CD4-positive, alpha-beta T cell treated with Interleukin-2 at 100 ng/mL for 4 hours (primary cell): ENCODE measurements around the gene HPN.
"Not testable (repeated sequence)": the region's sequence is repeated elsewhere in the genome, so short reads cannot be mapped to it uniquely, and the experiment has no call there.

Experiments used
- DNase-seq: peaks from one replicate; pipeline ENCODE4 v3.0.0-alpha.2; 2020; ENCODE audit warnings: low spot score

HPN gene

DNA sequence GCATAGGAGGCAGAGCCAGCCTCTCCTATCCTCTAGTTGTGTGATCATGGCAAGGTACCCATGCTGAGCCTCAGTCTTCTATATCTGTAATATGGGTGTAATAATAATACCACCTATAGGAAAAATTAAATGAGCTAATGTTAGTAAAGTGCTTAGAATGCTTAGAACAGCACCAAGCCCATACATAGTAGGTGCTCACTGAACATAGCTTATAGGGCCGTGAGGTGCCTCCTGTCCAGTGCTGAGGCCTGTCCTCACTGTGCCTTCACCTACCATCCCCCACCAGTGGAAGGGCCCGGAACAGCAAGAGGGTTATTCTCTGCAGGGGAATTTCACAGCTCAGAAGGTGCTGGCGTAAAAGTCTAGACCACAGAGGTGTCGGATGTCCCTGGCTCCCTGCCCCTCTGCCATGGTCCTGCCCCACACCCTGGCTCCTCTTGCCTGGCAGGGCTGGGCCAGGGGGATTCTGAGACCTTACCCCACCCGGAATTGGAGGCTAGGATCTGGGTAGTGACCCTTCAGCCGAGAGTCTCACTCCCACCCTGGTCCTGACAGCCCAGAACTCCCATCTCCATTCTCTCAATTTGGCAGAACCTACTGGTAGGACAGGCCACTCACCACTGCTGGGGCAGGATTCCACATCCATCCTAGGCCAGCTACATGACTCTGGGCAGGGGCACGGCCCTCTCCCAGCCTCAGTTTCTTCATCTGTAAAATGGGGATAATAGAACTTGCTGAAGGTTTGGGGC, 13.5 kb upstream of the HPN start:
- DNase-seq: no peak

DNA sequence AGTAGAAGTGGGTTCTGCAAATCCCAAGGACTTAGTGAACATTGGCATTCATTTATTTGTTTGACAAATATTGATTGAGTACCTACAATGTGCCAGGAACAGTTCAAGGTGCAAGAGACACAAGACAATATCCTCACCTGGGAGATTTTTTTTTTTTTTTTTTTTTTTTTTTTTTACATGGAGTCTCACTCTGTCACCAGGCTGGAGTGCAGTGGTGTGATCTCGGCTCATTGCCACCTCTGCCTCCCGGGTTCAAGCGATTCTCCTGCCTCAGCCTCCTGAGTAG, 13.0 kb upstream of the HPN start:
- DNase-seq: not testable (repeated sequence)

DNA sequence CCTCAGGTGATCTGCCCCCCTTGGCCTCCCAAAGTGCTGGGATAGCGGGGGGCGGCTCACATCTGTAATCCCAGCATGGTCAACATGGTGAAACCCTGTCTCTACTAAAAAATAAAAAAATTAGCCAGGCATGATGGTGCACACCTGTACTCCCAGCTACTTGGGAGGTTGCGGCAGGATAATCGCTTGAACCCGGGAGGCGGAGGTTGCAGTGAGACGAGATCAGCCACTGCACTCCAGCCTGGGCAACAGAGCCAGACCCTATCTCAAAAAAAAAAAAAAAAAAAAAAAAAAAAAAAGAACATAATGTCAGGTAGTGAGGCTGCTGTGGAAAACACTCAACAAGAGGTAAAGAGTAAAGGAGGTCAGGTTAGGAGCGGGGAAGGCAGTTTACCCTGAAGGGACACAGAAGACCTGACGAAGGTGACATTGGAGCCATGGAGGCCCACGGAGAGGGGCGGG, 12.2 kb upstream of the HPN start:
- DNase-seq: not testable (repeated sequence)

DNA sequence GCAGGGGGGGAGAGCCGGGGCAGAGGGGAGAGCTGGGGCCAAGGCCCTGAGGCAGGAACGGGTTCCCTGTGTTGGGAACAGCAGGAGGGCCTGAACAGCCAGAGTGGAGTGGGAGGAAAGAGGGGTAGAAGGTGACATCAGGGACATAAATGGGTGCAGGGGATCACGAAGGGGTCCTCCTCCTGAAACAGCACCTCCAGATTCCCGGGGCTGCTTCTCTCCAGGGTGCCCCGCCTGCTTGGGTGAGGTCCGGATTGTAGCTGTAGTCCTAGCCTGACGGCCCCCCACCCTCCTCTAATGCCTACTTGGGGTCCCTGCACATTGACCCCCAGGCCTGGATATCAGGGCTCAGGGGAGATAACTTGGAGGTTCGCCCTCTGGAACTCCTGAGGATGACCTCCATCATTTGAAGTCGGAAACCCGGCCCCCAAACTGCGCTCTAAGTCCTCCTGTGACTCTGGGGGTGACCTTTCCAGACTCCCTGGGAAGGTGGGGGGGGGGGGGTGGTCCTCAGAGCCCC, 11.7 kb upstream of the HPN start:
- no peak for DNase-seq

DNA sequence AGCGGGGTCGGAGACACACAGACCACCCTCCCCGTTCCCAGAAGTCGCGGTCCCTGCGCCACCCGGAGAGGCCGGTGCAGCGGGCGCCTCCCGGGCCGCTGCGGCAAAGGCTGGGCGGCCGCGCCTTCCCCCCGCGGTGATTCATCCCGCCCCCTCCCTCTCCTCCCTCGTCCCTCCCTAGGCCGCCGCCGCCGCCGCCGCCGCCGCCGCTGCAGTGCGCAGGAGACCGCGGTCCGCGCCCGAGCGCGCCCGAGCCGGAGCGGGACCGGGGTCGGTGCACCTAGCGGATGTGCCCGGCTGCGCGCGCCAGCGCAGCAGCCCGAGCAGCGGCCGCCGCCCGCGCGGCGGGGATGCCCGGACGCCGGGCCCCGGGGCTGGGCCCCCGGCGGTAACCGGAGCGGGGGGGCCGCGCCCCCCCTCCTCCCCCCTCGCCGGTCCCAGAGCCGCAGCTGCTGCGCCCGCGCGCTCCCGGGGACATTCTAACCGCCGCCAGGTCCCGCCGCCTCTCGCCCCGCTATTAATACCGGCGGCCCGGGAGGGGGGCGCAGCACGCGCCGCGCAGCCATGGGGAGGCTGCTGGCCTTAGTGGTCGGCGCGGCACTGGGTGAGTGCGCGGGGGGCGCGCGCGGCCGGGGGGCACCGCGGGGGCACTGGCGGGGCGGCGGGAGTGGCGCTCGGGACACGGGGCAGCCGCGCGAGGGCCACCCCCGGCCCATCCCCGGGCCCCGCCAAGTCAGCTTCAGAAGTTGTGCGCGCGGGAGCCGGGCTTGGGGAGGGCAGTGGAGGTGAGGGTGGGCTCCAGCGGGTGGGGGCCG, 11.1 kb upstream of the HPN start, which contains the start of gene SCN1B:
SCN1B (plus strand) TSS at position 214 of the 815 bp plus-strand sequence; CDS start at position 565, 351 bp downstream.
- DNase-seq: peak; percentile 67

DNA sequence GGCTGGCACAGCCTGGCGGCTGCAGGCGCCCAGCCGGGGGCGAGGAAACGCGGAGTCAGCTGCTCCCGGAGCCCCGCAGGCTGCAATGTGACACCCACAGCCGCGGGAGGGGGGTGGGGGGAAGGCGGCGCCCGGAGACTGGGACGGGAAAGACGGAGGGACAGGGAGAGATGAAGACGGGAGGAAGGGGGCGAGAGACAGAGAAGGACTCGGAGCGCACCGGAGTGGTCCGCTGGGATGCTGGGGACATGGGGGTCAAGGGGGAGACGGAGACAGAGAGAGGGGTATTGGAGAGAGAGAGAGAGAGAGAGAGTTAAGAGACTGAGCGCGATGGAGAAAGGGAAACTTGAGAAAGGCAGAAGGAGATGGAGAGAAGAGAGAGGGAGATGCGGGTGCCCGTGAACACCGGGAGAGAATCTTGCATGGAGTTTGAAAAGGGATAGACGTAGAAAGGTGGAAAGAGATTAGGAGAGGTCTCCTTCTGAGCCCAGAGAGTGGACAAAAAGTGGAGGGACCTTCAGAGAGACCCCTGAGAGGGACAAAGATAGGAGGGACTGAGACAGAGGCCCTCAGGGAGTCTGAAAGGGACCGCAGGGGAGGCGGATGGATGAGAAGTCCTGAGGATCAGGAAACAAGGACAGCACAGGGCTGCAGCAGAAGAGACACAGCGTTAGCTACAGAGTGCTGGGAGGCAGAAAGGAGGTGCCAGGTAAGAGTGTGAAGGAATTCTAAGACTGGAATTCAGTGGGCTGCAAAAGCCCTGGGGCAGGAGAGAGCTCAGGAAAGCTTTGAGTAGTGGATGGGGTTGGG, 10.2 kb upstream of the HPN start:
- DNase-seq: no peak

DNA sequence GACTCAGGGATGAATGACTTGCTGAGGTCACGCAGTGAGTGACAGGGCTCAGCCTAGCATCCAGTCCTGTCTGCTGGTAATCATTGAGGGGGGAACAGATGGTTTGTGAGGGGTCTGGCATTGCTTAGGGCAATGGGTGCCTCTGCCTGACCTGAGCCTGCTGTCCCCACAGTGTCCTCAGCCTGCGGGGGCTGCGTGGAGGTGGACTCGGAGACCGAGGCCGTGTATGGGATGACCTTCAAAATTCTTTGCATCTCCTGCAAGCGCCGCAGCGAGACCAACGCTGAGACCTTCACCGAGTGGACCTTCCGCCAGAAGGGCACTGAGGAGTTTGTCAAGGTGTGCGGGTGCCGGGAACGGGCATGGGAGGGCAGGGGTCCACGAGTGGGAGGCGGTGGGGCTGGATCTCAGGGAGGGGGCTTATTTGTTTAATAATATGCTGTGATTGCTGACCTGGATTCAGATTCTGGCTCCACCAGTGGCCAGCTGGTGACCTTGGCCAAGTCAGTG, 9.1 kb upstream of the HPN start:
- no peak for DNase-seq

DNA sequence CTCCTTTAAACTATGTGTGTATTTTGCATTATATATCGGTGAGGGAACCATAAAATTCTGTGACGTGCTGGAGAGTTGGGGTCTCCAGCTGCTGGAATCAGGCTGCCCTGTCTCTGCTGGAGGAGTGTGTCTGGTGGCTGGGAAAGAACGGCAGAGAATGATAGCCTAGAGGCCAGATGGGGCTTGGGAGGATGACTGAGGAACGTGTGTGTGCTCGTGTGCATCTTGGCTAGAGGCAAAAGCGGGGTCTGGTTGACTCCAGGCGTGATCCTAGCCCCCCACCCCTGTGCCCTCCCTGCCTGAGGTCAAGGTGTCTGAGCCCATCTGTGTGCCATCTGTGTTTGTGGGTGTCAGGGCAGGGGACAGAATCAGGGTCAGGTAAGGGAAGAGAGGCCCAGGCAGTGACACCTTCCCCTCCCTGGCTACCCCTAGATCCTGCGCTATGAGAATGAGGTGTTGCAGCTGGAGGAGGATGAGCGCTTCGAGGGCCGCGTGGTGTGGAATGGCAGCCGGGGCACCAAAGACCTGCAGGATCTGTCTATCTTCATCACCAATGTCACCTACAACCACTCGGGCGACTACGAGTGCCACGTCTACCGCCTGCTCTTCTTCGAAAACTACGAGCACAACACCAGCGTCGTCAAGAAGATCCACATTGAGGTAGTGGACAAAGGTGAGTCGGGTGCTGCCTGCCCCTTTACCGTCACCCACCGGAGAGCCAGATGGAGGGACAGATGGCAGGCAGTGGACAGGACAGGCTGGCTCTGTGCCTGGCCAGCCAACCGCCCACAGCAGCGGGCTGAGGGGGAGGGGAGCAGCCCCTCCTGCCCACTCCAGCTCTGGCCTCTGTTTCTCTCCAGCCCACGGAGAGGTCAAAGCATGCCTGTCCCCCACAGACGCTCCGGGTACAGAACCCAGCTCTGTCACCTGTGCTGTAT, 8.2 kb upstream of the HPN start:
- DNase-seq: no peak

DNA sequence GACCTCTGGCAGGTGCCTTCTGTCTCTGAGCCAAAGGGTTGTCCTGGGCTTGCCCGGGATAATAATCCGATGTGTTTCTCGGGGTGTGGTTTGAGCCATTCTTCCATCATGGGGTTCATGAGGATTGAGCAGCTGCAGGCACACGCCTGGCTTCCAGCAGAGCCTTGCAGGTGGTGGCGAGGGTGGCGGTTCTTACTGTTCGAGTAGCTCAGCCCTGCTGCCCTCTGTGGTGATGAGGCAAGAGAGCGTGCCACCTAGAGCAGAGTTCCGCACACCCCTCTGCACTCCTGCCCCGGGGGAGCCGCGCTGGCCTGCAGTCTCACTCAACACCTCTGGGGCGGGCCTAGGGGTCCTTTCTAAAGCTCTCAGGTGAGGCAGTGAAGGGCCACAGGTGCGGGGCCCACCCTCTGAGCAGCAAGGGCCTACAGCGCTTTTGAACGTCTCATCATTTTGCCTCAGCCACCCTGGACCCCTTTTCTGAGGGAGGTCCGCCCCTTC, 7.5 kb upstream of the HPN start:
- DNase-seq: no peak

DNA sequence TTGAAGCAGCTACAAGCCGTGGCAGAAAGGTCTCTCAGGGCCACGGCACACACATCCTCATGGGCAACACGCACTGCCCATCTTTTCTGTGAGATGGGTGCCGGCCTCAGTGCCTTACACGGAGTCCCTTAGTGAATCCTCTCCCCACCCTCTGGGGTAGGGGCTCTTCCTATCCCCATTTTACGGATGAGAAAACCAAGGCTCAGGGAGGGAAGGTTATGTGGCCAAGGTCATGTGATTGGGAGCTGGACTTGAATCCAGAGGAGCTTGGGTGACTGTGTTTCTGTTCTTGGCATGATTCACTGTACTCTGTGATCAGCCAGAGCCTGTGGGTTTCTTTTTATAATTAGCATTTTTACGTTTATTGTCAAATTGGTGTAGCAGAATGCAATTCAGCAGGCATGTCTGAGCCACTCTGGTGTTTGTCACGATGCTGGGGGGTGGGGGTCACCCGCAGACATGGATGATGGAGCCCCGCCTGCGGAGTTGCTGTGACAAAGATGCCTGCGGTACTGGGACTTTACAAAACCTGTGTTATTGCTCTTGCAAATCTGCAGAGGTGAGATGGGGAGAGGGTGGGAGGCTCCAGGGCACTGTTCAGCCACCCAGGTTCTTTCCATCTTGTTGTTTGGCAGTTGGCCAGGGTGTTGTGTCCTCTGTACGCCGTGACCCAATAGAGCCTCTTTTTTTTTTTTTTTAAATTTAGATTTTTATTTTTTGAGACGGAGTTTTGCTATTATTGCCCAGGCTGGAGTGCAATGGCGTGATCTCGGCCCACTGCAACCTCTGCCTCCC, 6.7 kb upstream of the HPN start:
- no peak for DNase-seq

DNA sequence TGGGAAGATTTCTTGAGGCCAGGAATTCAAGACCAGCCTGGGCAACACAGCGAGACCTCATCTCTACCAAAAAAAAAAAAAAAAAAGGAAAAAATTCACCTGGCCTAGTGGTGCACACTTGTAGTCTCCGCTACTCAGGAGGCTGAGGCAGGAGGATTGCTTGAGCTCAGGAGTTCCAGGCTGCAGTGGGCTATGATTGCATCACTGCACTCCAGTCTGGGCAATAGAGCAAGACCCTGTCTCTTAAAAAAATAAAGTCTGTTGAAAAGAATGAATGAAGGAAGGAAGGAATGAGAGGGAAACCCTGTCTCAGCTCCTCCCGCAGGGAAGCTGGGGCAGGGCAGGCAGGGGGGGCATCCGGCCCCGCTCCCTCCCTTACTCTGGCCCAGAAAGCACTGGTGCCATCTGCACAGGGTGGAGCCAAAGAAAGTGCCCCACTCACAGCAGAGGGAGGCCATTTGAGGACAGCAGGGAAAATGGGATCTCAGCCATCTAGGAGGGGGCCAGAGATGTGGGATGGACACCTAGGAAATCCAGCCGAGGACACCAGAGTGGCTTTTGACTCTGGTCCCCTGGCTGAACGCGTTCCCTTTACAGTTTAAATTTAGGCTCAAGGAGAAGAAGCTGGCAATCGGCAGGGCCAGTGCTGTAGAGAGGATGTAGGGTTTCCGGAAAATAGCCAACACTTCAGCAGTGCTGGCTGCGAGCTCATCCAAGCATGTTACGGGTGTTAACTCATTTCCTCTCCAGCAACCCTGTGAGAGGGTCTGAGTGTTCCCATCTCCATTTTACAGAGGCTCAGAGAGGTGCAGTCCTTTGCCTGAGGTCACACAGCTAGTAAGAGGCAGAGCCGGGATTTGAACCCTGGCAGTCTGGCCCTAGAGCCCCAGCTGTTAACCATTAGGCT, 3.6 kb upstream of the HPN start:
- DNase-seq: no peak

DNA sequence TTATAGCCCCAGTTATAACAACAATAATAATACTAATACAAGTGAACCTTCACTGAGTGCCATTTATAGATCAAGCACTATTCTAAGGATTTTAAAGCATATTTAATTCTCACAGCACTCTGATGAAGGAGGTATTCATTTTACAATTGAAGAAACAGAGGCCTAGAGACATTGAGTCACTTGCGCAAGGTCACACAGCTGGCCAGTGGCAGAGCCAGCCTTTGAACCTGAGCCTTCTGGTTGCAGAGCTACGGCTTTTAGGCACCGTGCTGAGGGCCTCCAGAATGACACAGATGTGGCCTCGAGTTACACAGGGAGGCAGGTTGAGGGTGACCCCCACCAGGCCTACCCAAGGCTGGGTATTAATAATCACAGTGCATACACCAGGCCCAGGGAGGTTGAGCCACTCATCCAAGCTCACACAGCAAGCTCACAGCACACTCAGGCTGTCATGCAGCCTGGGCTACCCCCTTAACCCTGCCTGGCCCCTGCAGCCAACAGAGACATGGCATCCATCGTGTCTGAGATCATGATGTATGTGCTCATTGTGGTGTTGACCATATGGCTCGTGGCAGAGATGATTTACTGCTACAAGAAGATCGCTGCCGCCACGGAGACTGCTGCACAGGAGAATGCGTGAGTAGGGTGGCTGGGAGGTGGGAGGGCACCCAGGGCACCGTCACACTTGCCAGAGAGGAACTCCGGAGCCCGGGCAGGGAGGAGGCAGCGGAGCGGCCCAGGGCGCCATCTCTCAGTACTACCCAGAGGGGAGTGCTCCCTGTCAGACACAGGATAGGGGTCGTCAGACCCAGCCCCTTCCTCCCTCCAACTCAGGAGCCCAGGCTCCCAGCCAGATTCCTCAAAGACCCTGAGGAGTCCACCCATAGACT, 2.7 kb upstream of the HPN start:
- no peak for DNase-seq

DNA sequence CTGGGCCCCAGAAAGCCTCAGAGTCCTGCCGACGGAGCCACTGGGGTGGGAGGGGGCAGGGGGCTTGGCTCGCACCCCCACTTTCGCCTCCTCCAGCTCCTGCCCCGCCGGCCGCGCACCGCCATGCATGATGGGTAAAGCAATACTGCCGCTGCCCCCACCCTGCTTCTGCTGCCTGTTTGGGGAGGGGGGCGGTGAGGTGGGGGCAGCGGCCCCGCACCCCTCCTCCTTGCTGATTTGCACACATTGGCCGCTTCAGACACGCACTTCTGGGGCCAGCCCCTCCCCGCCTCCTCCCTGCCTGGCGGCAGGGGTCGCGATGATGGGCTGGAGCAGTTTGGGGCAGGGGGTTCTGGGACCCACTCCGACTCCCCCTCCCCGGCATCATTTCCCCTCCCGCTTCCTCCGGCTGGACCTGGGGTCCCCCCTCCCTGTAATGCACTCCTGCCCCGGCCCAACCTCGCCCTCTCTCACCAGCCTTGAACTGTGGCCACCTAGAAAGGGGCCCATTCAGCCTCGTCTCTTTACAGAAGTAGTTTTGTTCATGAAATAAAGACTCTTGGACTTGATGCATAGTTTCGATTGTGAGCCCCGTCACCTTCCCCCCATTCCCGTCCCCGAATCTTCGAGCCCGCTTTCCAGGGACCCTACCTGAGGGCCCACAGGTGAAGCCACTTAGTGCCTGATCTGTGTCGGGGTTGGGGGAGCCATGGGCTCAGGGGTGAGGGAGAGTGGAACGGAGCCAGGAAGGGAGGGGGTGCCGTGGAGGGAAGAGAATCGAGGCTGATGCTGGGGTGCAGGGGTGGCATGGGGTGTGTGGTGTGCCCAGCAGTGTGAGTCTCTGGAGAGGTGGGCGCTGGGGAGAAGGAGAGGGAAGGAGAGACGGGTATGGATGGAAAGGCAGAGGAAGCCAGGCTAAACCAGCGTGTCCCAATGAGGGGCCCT, 1.4 kb upstream of the HPN start:
- no peak for DNase-seq

DNA sequence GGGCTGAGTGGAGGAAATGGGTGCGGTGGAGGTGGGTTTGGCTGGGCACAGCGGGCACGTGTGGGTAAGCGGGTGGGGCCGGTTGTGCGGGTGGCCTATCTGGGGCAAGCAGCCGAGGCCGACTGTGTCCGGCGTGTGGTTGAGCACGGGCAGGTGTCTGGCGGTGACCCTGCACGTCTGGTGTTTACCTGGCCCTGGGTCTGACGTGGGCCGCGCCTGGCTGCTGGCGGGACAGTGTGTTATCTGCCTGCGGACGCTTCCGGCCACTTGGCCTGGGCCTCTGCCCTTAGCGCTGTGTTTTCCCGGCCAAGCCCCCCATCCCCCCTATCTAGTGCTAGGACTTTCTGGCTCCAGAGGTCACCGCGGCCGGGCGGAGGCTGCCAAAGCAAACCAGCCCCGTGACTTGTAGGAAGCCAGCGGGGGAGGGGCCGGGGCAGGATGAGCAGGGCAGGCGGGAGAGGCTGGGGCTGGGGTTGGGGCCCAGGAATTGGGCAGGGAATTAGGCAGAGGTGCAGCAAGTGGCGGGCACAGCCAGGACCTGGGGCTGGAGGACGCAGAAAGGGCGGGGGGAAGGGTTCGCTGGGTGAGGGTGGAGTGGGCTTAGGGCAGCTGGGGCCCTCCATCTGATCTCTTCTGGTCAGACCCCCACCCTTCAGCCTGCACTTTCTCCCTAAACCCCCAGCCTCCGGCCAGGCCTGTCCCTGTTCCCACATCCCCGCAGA, 534 bp upstream of the HPN start:
- DNase-seq: no peak

DNA sequence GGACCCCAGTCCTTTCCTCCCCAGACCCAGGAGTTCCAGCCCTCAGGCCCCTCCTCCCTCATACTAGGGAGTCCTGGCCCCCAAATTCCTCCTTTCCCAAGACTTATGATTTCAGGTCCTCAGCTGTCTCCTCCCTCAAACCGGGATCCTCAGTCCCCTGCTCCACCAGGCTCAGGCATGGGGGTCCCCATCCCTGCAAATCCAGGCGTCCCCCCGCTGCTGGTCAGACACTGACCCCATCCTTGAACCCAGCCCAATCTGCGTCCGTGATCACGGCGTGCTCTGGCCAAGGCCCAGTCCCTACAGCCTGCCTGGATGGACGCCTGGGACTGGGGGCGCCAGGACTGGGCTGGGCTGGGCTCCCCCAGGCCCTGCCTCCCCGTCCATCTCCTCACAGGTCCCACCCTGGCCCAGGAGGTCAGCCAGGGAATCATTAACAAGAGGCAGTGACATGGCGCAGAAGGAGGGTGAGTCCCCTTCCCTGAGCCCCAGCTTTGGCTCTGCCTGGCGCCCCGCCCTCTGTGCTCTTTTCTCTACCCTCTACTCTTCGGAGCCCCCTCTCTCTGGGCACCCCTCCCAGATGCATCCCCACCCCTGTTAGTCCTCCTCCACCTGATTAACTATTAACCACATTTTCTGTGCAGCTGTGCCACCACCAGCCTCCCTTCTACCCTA, 672 bp downstream of the HPN start:
- DNase-seq: no peak
